B cell (primary cell): ENCODE results near the gene ALDH3B1. TPM values are rescaled to one million over a fixed set of nuclear protein-coding genes. Genes with fewer than 3 reads are reported as not detected.

Experiments used
- ATAC-seq: fragments of 200-7000 bp; cut with Tn5 transposase; one replicate; pipeline ENCODE4 v1.10.0; 2021; ENCODE audit warnings: low read depth, mild to moderate bottlenecking, moderate number of reproducible peaks, moderate library complexity
- CTCF ChIA-PET: fragments of 350-600 bp; sonication (Branson Sonifier 250); formaldehyde crosslinking; loops from one replicate; lab custom pipeline; 2021; ENCODE audit warnings: antibody characterized with exemption, inconsistent platforms; lab: Charles Lee
- POLR2A ChIA-PET: fragments of 350-600 bp; sonication (Branson Sonifier 250); formaldehyde crosslinking; loops from one replicate; lab custom pipeline; 2021; ENCODE audit warnings: antibody characterized with exemption; lab: Charles Lee
- DNase-seq: peaks from one replicate; pipeline ENCODE4 v3.0.0; 2013
- H2AFZ ChIP-seq: 2 replicates; pipeline ENCODE4 v1.6.1; 2012; ENCODE audit warnings: mild to moderate bottlenecking, low read depth, low read length; ENCODE audit not compliant: insufficient read depth, poor library complexity, severe bottlenecking
- H3K27ac ChIP-seq, 2 donors: 1 replicate in 1 of 2; 2 replicates in 1 of 2; pipeline ENCODE4 v1.5.1; 2012 to 2013; ENCODE audit warnings: low read length in 2 of 2, mild to moderate bottlenecking in 2 of 2, moderate library complexity in 1 of 2
- H3K27me3 ChIP-seq, 4 experiments: fragments of 200-600 bp in 1 of 4; sonication (generic) in 1 of 4; replicated peaks in 1 of 4; 1 replicate in 2 of 4; 2 replicates in 2 of 4; pipeline versions ENCODE4 v1.6.1 to v1.7.0; 2013 to 2016; ENCODE audit warnings: low read length in 3 of 4, mild to moderate bottlenecking in 2 of 4, mixed read lengths in 1 of 4, moderate library complexity in 1 of 4; ENCODE audit not compliant: insufficient read depth in 4 of 4, control insufficient read depth in 3 of 4; ENCODE audit errors: control extremely low read depth in 1 of 4
- H3K36me3 ChIP-seq, 2 experiments: replicated peaks in 1 of 2; 1 replicate in 1 of 2; 2 replicates in 1 of 2; pipeline versions ENCODE4 v1.6.1 to v1.7.1; 2013; ENCODE audit warnings: low read length in 1 of 2; ENCODE audit not compliant: insufficient read depth in 2 of 2, control insufficient read depth in 1 of 2; ENCODE audit errors: control extremely low read depth in 1 of 2, extremely low read depth in 1 of 2
- H3K4me1 ChIP-seq, 2 donors: fragments of 200-600 bp in 1 of 2; sonication (generic) in 1 of 2; 1 replicate in 1 of 2; 2 replicates in 1 of 2; pipeline versions ENCODE4 v1.5.1 to v1.6.1; 2013 to 2017; ENCODE audit warnings: low read length in 2 of 2; ENCODE audit not compliant: control insufficient read depth in 2 of 2, insufficient read depth in 2 of 2
- H3K4me2 ChIP-seq: replicated peaks from 2 replicates; pipeline ENCODE3; 2012; ENCODE audit warnings: mild to moderate bottlenecking, low read depth, low read length; ENCODE audit not compliant: poor library complexity, severe bottlenecking
- H3K4me3 ChIP-seq, 5 experiments: fragments of 200-600 bp in 1 of 5; sonication (generic) in 1 of 5; 1 replicate in 3 of 5; 2 replicates in 2 of 5; pipeline versions ENCODE4 v1.5.1 to v1.7.0; 2011 to 2016; ENCODE audit warnings: low read length in 4 of 5, mild to moderate bottlenecking in 4 of 5, low read depth in 2 of 5, control low read depth in 1 of 5, moderate library complexity in 1 of 5; ENCODE audit not compliant: insufficient read depth in 1 of 5; ENCODE audit errors: control extremely low read depth in 1 of 5, extremely low read depth in 1 of 5
- H3K79me2 ChIP-seq: fragments of 200-600 bp; sonication (generic); one replicate; pipeline ENCODE4 v1.6.0; 2016; ENCODE audit warnings: low read length; ENCODE audit not compliant: control insufficient read depth, insufficient read depth
- H3K9ac ChIP-seq: fragments of 200-600 bp; sonication (generic); 2 replicates; pipeline ENCODE4 v1.6.1; 2017; ENCODE audit warnings: mild to moderate bottlenecking, low read length, moderate library complexity
- H3K9me3 ChIP-seq, 3 donors: one replicate each; pipeline versions ENCODE4 v1.6.1 to v1.7.1; 2013; ENCODE audit warnings: low read length in 2 of 3; ENCODE audit not compliant: control insufficient read depth in 2 of 3, insufficient read depth in 1 of 3; ENCODE audit errors: control extremely low read depth in 1 of 3
- H4K20me1 ChIP-seq: 2 replicates; pipeline ENCODE4 v1.6.0; 2012; ENCODE audit warnings: mild to moderate bottlenecking, low read length; ENCODE audit not compliant: insufficient read depth, control insufficient read depth, poor library complexity, severe bottlenecking
- H3K27ac Mint-ChIP-seq: one replicate; pipeline ENCODE4 v1.8.0; 2021; ENCODE audit warnings: mixed read lengths
- H3K27me3 Mint-ChIP-seq: one replicate; pipeline ENCODE4 v1.8.0; 2021; ENCODE audit warnings: mixed read lengths
- H3K4me1 Mint-ChIP-seq: one replicate; pipeline ENCODE4 v1.8.0; 2021; ENCODE audit warnings: mixed read lengths
- H3K4me3 Mint-ChIP-seq: one replicate; pipeline ENCODE4 v1.8.0; 2021; ENCODE audit warnings: mixed read lengths
- H3K9me3 Mint-ChIP-seq: one replicate; pipeline ENCODE4 v1.8.0; 2022; ENCODE audit warnings: mixed read lengths; ENCODE audit not compliant: insufficient read depth
- CTCF ChIP-seq: fragments of 200-600 bp; IDR thresholded peaks from one replicate; pipeline ENCODE4 v1.8.0; 2022; ENCODE audit warnings: antibody characterized with exemption, mild to moderate bottlenecking
- EZH2 ChIP-seq: IDR thresholded peaks from 2 replicates; pipeline ENCODE4 v1.6.1; 2012; ENCODE audit warnings: borderline replicate concordance, low read depth, mild to moderate bottlenecking, moderate library complexity, low read length; ENCODE audit not compliant: insufficient read depth, poor library complexity, severe bottlenecking
- WGBS: methylation state at CpG from one replicate; pipeline ENCODE4 v1.1.5; 2013; ENCODE audit warnings: missing lambda C conversion rate; ENCODE audit not compliant: insufficient coverage; 5-methylcytosine and 5-hydroxymethylcytosine counted together
- intact Hi-C: fragments of 100-400 bp; cut with micrococcal nuclease; formaldehyde crosslinking; loops from one replicate; pipeline ENCODE4 v1.10.0; 2022
- polyA plus RNA-seq: library from polyadenylated mRNA; depleted of rRNA; stranded (reverse); fragments of >200 nt; gene quantifications from 2 replicates; pipeline ENCODE4 v1.2.3, GENCODE V29; 2012
- total RNA-seq, 2 donors: library from RNA; stranded (reverse); fragments of 120-200 nt in 1 of 2; gene quantifications; 1 replicate in 1 of 2; 2 replicates in 1 of 2; pipeline versions ENCODE4 v1.2.3 to v1.2.4, GENCODE V29; 2013 to 2022

ALDH3B1 gene
- total and polyA plus RNA-seq, 2 donors (not counting 1 experiment from before 2014, with no cell fraction given), result 0.81 TPM

- no peaks in the 10 kb centered on the region for H3K9me3 Mint-ChIP-seq
- Histone ChIP-seq H3K27me3 (no peaks in the 10 kb centered on the region), H3K4me3 (peak overlapping the region in 3 of 5 experiments; percentile 8 to 20 (median 10)), H3K79me2 (peaks cover 39% of the 10 kb centered on the region), H4K20me1 (peaks cover 47% of the 10 kb centered on the region), H2AFZ (peak overlapping the region; percentile 35), H3K9ac (peak overlapping the region; percentile 18), H3K36me3 (no peaks in the 10 kb centered on the region), H3K9me3 (no peaks in the 10 kb centered on the region), H3K4me2 (peak overlapping the region; percentile 74), H3K27ac (peak overlapping the region; percentile 46 to 51), H3K4me1 (peaks cover 56 to 71% of the 10 kb centered on the region in 2 donors)
- ChIA-PET CTCF (interaction anchor here (0.6 to 4.9 kb wide), 14 partner anchors 14 to 363 kb away, joined by 3 to 72 read pairs (median 4); partner anchors contain the start of gene NDUFS8), POLR2A (interaction anchor here (0.7 to 1.1 kb wide), 3 partner anchors 30 to 207 kb away, joined by 3 read pairs; partner anchors contain the start of gene TCIRG1)
- WGBS, result 45% methylated on average over 23 of the region's 27 CpGs
- no peaks in the 10 kb centered on the region for H3K27me3 Mint-ChIP-seq
- peaks cover 54% of the 10 kb centered on the region for H3K4me1 Mint-ChIP-seq
- ATAC-seq (peak; percentile 23), DNase-seq (peak; percentile 74)
- intact Hi-C loops, result loop anchor here (1.0 to 10.0 kb wide), 3 partner anchors 198 to 436 kb away; partner anchors contain the start of gene C11orf24
- H3K4me3 Mint-ChIP-seq, result peak overlapping the region; percentile 76
- TF ChIP-seq EZH2 (no peak), CTCF (no peak)
- peak overlapping the region; percentile 86 for H3K27ac Mint-ChIP-seq
Measured at GRCh38 chr11:68008381-68009337, 1.5 kb upstream of the ALDH3B1 start.
